ENCODE measurements around the gene POLR3K.
"Not testable (repeated sequence)": the region's sequence is repeated elsewhere in the genome, so short reads cannot be mapped to it uniquely, and the experiment has no call there.

POLR3K gene

DNA sequence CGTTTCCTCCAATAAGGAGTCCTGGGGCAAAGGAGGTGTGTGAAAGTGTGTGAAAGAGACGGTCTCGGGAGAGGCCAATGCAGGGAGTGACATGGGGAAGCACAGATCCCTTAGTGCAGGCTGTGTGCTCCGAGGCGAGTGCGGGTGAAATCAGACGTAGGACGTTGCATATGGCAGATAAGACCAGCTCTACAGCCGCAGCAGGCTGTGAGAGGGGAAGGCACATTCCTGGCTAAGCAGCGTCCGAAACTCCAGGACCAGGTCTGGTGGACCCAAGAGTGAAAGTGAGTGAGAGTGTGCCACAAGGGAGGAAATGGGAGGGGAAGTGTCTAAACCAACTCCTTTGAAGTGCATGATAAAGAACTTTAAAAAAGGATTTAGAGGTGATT lies 11.3 kb downstream of the POLR3K start:
- Histone ChIP-seq H3K4me2 (ENCODE audit: insufficient read depth, low read length) (no peak overlapping the region), H2AFZ (ENCODE audit: low read depth, low read length) (no peak overlapping the region), H3K79me2 (ENCODE audit: insufficient read depth, low read length) (peaks cover 4% of the 10 kb centered on the region), H3K27me3 (ENCODE audit: insufficient read depth, low read length, poor library complexity) (no peaks in the 10 kb centered on the region), H4K20me1 (ENCODE audit: insufficient read depth, low read length) (peaks cover 30% of the 10 kb centered on the region), H3K27ac (ENCODE audit: low read length) (no peak overlapping the region), H3K9ac (ENCODE audit: low read depth, low read length) (no peak overlapping the region), H3K4me1 (ENCODE audit: insufficient read depth, low read length) (peaks cover 3% of the 10 kb centered on the region; the same call in 1 of the 2 replicates), H3K4me3 (ENCODE audit: low read depth in 1 of 2, low read length in 2 of 2) (no peak overlapping the region), H3K36me3 (ENCODE audit: insufficient read depth, low read length) (peaks cover 69% of the 10 kb centered on the region), H3K9me3 (ENCODE audit: insufficient read depth, low read length, severe bottlenecking) (no peaks in the 10 kb centered on the region)
- DNase-seq (no peak), ATAC-seq (ENCODE audit: insufficient read depth, low read depth) (no peak)
- TF ChIP-seq EZH2 (IDR thresholded peaks at IDR 0.05; ENCODE audit: borderline replicate concordance, low read depth, low read length, severe bottlenecking), result no peak
- TF ChIP-seq, protein P1, sequence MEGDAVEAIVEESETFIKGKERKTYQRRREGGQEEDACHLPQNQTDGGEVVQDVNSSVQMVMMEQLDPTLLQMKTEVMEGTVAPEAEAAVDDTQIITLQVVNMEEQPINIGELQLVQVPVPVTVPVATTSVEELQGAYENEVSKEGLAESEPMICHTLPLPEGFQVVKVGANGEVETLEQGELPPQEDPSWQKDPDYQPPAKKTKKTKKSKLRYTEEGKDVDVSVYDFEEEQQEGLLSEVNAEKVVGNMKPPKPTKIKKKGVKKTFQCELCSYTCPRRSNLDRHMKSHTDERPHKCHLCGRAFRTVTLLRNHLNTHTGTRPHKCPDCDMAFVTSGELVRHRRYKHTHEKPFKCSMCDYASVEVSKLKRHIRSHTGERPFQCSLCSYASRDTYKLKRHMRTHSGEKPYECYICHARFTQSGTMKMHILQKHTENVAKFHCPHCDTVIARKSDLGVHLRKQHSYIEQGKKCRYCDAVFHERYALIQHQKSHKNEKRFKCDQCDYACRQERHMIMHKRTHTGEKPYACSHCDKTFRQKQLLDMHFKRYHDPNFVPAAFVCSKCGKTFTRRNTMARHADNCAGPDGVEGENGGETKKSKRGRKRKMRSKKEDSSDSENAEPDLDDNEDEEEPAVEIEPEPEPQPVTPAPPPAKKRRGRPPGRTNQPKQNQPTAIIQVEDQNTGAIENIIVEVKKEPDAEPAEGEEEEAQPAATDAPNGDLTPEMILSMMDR (IDR thresholded peaks at IDR 0.05; ENCODE audit: borderline replicate concordance, extremely low read depth, low read length, poor library complexity, severe bottlenecking), result no peak

DNA sequence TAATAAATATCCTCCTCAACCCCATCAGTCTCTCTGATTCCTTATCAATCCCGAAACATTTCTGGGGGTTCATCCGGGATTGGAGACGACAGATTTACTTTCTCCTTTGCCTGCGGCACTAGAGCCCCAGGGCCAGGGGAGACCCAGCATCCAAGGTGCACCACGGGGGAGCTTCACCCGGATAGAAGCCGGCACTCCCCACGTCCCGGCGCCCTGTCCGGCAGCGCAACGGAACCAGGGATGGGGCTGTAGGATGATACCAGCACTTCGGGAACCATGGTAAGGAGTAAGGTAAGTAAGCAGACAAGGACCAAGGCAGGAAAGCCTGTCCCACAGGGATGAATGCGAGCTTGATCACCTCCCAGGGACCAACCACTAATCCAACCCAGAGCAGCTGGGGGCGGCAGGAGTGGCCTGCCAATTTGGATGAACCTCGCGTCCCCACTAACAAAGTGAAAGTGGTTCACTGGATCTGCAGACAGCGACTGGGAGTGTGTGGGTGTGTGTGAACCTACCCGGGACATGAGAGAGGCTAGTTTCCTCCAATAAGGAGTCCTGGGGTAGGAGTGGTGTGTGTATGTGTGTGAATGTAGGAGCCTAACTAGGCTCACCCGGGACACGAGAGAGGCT lies 11.9 kb downstream of the POLR3K start:
- no peak for ATAC-seq (ENCODE audit: insufficient read depth, low read depth)
- H3K4me1 ChIP-seq (ENCODE audit: insufficient read depth, low read length), result peaks cover 3% of the 10 kb centered on the region; the same call in 1 of the 2 replicates
- no peak for DNase-seq

DNA sequence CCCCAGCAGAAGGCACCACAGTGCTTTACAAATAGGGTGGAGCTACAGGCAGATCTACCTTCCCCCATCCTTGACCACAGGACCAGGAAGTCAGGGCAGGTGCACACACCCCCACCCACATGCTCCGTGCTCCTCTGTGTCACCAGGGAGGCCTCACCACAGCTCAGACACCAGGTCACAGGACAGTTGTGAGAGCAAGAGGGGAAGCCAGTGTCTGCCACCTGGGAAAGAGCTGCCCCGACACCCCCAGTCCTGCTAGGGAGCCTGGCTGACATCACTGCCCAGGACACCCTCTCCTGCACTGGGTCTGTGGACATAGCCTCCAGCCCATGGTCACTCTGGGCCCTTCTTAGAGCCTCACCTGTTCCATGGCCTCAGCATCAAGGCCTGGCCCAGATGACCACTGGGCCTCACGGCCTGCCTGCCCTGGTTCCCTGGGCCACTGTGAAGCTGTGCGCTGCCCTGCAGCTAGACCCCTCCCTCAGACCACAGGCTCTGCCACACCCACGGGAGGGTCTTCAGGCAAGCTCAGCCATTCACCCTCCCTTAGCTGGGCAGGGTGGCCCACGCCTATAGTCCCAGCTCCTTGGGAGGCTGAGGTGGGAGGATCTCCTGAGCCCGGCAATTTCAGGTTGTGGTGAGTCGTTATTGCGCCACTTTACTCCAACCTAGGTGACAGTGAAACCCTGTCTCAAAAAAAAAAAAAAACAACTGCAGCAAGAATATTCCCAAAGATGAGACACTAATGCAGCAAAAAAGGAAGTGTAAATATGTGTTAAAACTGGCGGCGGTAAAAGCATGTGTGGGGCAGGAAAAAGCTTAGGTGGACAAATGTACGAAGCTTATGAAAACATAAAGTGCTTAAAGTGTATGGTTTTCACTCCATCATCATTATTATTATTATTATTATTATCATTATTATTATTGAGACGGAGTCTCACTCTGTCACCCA lies 14.2 kb downstream of the POLR3K start:
- ATAC-seq (ENCODE audit: insufficient read depth, low read depth), result peak; percentile 54

More for the DNA sequence above, 11.9 kb downstream of the POLR3K start:
- TF ChIP-seq EZH2 (IDR thresholded peaks at IDR 0.05; ENCODE audit: borderline replicate concordance, low read depth, low read length, severe bottlenecking), result no peak
- TF ChIP-seq, protein P1 (IDR thresholded peaks at IDR 0.05; ENCODE audit: borderline replicate concordance, extremely low read depth, low read length, poor library complexity, severe bottlenecking), result no peak
- H3K9ac ChIP-seq (ENCODE audit: low read depth, low read length), result no peak overlapping the region
- H3K4me3 ChIP-seq (ENCODE audit: low read depth in 1 of 2, low read length in 2 of 2), result no peak overlapping the region
- H3K36me3 ChIP-seq (ENCODE audit: insufficient read depth, low read length), result peaks cover 64% of the 10 kb centered on the region
- no peak overlapping the region for H3K27ac ChIP-seq (ENCODE audit: low read length)
- peaks cover 30% of the 10 kb centered on the region for H4K20me1 ChIP-seq (ENCODE audit: insufficient read depth, low read length)
- H3K27me3 ChIP-seq (ENCODE audit: insufficient read depth, low read length, poor library complexity), result no peaks in the 10 kb centered on the region
- 0 out of 2 replicates have a peak, but pooled peaks cover 4% of the 10 kb centered on the region for H3K79me2 ChIP-seq (ENCODE audit: insufficient read depth, low read length)
- H3K4me2 ChIP-seq (ENCODE audit: insufficient read depth, low read length), result no peak overlapping the region
- no peak overlapping the region for H2AFZ ChIP-seq (ENCODE audit: low read depth, low read length)
- no peaks in the 10 kb centered on the region for H3K9me3 ChIP-seq (ENCODE audit: insufficient read depth, low read length, severe bottlenecking)

GRCh38 chr16:38206-38605 lies 15.2 kb downstream of the POLR3K start:
- H3K4me3 ChIP-seq (ENCODE audit: low read depth in 1 of 2, low read length in 2 of 2); H3K9me3 ChIP-seq (ENCODE audit: insufficient read depth, low read length, severe bottlenecking); H3K27ac ChIP-seq (ENCODE audit: low read length); H3K9ac ChIP-seq (ENCODE audit: low read depth, low read length); ATAC-seq (ENCODE audit: insufficient read depth, low read depth); H3K4me2 ChIP-seq (ENCODE audit: insufficient read depth, low read length); H2AFZ ChIP-seq (ENCODE audit: low read depth, low read length); H3K4me1 ChIP-seq (ENCODE audit: insufficient read depth, low read length); DNase-seq; H3K27me3 ChIP-seq (ENCODE audit: insufficient read depth, low read length, poor library complexity); H3K79me2 ChIP-seq (ENCODE audit: insufficient read depth, low read length): not testable (repeated sequence)
- Histone ChIP-seq H3K36me3 (ENCODE audit: insufficient read depth, low read length) (peaks cover 39% of the 10 kb centered on the region), H4K20me1 (ENCODE audit: insufficient read depth, low read length) (peaks cover 22% of the 10 kb centered on the region)

More for the DNA sequence above, 14.2 kb downstream of the POLR3K start:
- no peak overlapping the region for H2AFZ ChIP-seq (ENCODE audit: low read depth, low read length)
- H3K4me1 ChIP-seq (ENCODE audit: insufficient read depth, low read length), result peaks cover 3% of the 10 kb centered on the region; the same call in 1 of the 2 replicates
- peaks cover 27% of the 10 kb centered on the region for H4K20me1 ChIP-seq (ENCODE audit: insufficient read depth, low read length)
- H3K9me3 ChIP-seq (ENCODE audit: insufficient read depth, low read length, severe bottlenecking), result no peaks in the 10 kb centered on the region
- no peak overlapping the region for H3K9ac ChIP-seq (ENCODE audit: low read depth, low read length)
- no peak overlapping the region for H3K27ac ChIP-seq (ENCODE audit: low read length)
- TF ChIP-seq, protein P1 (IDR thresholded peaks at IDR 0.05; ENCODE audit: borderline replicate concordance, extremely low read depth, low read length, poor library complexity, severe bottlenecking), result no peak
- TF ChIP-seq EZH2 (IDR thresholded peaks at IDR 0.05; ENCODE audit: borderline replicate concordance, low read depth, low read length, severe bottlenecking), result no peak
- no peak overlapping the region for H3K4me3 ChIP-seq (ENCODE audit: low read depth in 1 of 2, low read length in 2 of 2)
- H3K4me2 ChIP-seq (ENCODE audit: insufficient read depth, low read length), result no peak overlapping the region
- peak; percentile 39 for DNase-seq
- H3K79me2 ChIP-seq (ENCODE audit: insufficient read depth, low read length), result no peaks in the 10 kb centered on the region
- peaks cover 47% of the 10 kb centered on the region for H3K36me3 ChIP-seq (ENCODE audit: insufficient read depth, low read length)
- no peaks in the 10 kb centered on the region for H3K27me3 ChIP-seq (ENCODE audit: insufficient read depth, low read length, poor library complexity)
